Activated naive CD4-positive, alpha-beta T cell treated with anti-CD3 and anti-CD28 coated beads, Interleukin-2, amount 10 ng/mL, durations not matched to agents 7 days and 5 days (primary cell): ENCODE results near the gene COPZ1.
"Not testable (repeated sequence)": the region's sequence is repeated elsewhere in the genome, so short reads cannot be mapped to it uniquely, and the experiment has no call there.

Experiments
- CTCF ChIA-PET: fragments of 350-600 bp; sonication (Branson Sonifier 250); formaldehyde crosslinking; loops from one replicate; lab custom pipeline; 2021; ENCODE audit warnings: antibody characterized with exemption; lab: Charles Lee
- DNase-seq: peaks from one replicate; pipeline ENCODE4 v3.0.0-alpha.2; 2020
- H3K27ac Mint-ChIP-seq: one replicate; pipeline ENCODE4 v1.8.0; 2021; ENCODE audit warnings: mild to moderate bottlenecking, moderate library complexity, mixed read lengths
- H3K27me3 Mint-ChIP-seq: one replicate; pipeline ENCODE4 v1.8.0; 2021; ENCODE audit warnings: mild to moderate bottlenecking, mixed read lengths
- H3K36me3 Mint-ChIP-seq: one replicate; pipeline ENCODE4 v1.8.0; 2021; ENCODE audit warnings: mixed read lengths
- H3K4me1 Mint-ChIP-seq: one replicate; pipeline ENCODE4 v1.8.0; 2021; ENCODE audit warnings: mixed read lengths
- H3K4me3 Mint-ChIP-seq: one replicate; pipeline ENCODE4 v1.8.0; 2021; ENCODE audit warnings: mild to moderate bottlenecking, moderate library complexity, mixed read lengths
- H3K9me3 Mint-ChIP-seq: one replicate; pipeline ENCODE4 v1.8.0; 2021; ENCODE audit warnings: mixed read lengths

Gene COPZ1

DNA sequence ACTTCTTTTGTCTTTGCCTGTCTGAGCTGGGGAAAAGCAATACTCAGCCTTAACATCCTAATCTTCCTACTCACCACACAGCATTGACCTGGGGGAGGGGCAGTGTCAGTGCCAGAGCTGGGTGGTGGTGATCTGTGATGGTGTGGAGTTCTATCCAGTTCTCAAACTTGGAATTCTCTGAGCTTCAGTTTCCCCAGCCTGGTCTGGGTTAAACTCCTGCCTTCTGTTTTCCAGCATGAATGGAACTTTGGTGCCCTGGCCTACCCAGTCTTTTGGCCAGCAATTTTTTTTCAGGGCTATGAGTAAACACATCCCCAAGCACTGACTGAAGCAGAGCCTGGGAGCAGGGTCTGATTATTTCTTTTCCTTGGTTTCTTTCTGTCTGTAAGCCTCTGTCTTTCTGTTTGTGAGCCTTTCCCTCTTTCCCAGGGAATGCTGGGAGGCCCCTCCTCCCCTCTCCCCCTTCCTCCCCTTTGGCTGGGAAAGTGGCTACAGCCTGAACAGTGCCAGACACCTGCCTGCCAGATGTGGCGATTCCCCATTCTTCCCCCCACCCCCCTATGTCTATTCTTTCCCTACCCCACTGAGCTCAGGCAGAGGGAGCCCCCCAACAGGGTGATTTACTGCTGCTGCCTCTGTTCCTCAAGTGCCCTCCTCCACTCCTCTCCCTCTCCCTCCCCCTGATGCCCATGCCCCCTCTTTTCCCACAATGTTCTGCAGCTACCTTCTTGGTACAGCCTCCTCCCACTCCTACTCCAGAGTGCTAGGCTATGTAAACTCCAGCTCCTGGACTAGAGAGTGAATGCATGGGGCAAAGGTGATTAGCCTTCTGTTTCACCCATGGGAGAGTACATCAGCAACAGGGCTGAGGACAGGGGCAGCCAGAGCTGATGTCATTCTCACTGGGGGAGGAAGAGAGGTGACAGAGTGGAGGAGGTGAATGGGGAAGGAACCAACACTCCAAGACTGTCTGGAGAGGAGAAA, 28.3 kb downstream of the COPZ1 start:
- Mint-ChIP-seq H3K27ac (no peak overlapping the region), H3K4me1 (peaks cover 29% of the 10 kb centered on the region), H3K27me3 (no peaks in the 10 kb centered on the region), H3K4me3 (no peak overlapping the region), H3K9me3 (no peaks in the 10 kb centered on the region), H3K36me3 (peaks cover 28% of the 10 kb centered on the region)
- DNase-seq, result no peak
- CTCF ChIA-PET, result interaction anchor here (0.7 to 2.2 kb wide), 8 partner anchors 10 to 138 kb away, joined by 3 to 9 read pairs (median 4); partner anchors contain the start of gene COPZ1

DNA sequence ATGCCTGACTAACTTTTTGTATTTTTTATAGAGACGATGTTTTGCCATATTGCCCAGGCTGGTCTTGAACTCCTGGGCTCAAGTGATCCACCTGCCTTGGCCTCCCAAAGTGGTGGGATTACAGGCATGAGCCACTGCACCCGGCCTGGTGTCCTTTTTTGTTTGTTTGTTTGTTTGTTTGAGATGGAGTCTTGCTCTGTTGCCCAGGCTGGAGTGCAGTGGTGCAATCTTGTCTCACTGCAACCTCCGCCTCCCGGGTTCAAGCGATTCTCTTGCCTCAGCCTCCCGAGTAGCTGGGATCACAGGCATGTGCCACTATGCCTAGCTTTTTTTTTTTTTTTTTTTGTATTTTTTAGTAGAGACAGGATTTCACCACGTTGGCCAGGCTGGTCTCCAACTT, 29.3 kb downstream of the COPZ1 start:
- DNase-seq, H3K27me3 Mint-ChIP-seq, CTCF ChIA-PET, H3K9me3 Mint-ChIP-seq, H3K4me3 Mint-ChIP-seq: not testable (repeated sequence)
- Mint-ChIP-seq H3K4me1 (peaks cover 29% of the 10 kb centered on the region), H3K36me3 (peaks cover 28% of the 10 kb centered on the region), H3K27ac (peak overlapping the region; percentile 24)

DNA sequence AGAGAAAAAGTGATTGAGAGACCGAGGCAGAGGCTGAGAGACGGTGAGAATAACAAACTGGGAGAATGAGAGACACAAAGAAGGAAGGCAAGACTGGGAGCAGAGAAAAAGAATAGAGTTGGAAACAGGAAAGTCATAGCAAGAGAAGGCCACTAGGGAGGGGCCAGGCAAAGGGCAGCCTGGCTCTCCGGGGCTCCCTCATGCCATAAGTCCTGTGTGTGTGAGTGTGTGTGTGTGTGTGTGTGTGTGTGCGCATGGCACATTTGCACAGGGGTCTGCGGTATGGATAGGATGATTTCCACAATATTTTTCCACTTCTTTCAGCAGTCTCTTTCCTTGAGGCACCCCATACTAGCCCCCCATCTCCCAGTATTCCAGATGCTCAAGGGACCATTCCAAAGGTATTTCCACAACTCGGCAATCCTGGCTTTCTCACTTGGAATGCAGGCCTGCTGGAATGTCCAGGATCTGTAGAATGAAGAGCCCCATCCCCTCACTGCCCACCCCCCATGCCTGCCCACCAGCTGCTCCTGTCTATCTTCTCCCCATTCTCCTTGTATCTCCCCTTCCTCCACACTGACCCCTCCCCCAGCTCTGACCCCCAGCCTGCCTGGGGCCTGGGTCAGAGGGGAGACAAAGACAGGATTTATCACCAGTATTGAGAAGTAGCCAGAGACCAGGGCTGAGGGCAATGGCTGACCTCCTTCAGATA, 30.3 kb downstream of the COPZ1 start:
- no peak for DNase-seq
- Mint-ChIP-seq H3K9me3 (no peaks in the 10 kb centered on the region), H3K36me3 (peaks cover 21% of the 10 kb centered on the region), H3K4me3 (no peak overlapping the region), H3K27me3 (no peaks in the 10 kb centered on the region), H3K4me1 (peaks cover 30% of the 10 kb centered on the region), H3K27ac (peak overlapping the region; percentile 13)
- CTCF ChIA-PET, result interaction anchor here (1.0 to 4.8 kb wide), 3 partner anchors 12 to 30 kb away, joined by 3 to 22 read pairs (median 4); partner anchors contain the start of gene COPZ1

DNA sequence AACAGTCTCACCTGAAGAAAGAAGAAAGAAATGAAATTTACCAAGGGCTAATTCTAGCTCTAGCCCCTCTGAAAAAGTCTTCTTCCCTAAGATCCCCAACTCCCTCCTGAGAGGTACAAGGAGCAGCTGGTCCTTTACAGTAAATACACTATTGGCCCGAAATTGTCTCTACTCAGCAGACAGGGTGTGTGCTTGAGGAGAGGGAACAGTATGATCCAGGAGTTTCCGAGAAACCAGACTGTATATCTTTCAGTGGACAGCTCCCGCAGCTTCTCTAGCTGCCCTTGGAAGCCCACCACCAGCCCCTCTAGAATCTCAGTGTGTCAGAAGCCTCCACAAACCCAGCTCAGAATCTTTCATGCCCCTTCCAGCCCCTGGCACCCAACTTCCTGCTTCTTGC, 31.3 kb downstream of the COPZ1 start:
- H3K9me3 Mint-ChIP-seq, result no peaks in the 10 kb centered on the region
- CTCF ChIA-PET, result interaction anchor here (1.0 to 8.3 kb wide), 6 partner anchors 12 to 63 kb away, joined by 3 to 125 read pairs (median 13); partner anchors contain the start of gene COPZ1
- no peak overlapping the region for H3K4me3 Mint-ChIP-seq
- no peaks in the 10 kb centered on the region for H3K27me3 Mint-ChIP-seq
- H3K27ac Mint-ChIP-seq, result peak overlapping the region; percentile 56
- DNase-seq, result no peak
- peaks cover 35% of the 10 kb centered on the region for H3K4me1 Mint-ChIP-seq
- peaks cover 12% of the 10 kb centered on the region for H3K36me3 Mint-ChIP-seq

DNA sequence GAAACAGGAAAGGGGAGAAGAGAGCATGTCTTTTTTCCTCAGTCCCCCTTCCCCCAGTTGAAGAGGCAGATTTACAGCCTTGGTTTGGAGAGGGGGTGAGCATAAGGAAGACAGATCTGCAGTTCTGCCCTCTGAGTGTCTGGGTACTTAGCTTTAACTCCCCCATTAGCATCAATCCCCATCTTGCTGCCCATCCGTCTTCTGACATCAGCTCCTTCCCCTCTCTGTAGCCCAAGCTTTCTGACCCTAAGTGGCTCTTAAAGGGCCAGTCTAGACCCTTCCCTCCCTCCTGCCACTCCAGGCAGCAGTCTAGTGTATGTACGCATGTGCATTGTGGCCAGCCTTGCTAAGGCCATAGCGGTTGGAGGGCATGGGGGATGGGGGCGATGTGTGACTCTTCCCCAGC, 32.0 kb downstream of the COPZ1 start:
- H3K4me3 Mint-ChIP-seq, result no peak overlapping the region
- H3K27me3 Mint-ChIP-seq, result no peaks in the 10 kb centered on the region
- peaks cover 28% of the 10 kb centered on the region for H3K4me1 Mint-ChIP-seq
- CTCF ChIA-PET, result interaction anchor here (1.2 to 8.3 kb wide), 4 partner anchors 11 to 63 kb away, joined by 3 to 125 read pairs (median 56); no protein-coding TSS in a partner anchor
- H3K9me3 Mint-ChIP-seq, result no peaks in the 10 kb centered on the region
- peak overlapping the region; percentile 56 for H3K27ac Mint-ChIP-seq
- peaks cover 5% of the 10 kb centered on the region for H3K36me3 Mint-ChIP-seq
- DNase-seq, result no peak

DNA sequence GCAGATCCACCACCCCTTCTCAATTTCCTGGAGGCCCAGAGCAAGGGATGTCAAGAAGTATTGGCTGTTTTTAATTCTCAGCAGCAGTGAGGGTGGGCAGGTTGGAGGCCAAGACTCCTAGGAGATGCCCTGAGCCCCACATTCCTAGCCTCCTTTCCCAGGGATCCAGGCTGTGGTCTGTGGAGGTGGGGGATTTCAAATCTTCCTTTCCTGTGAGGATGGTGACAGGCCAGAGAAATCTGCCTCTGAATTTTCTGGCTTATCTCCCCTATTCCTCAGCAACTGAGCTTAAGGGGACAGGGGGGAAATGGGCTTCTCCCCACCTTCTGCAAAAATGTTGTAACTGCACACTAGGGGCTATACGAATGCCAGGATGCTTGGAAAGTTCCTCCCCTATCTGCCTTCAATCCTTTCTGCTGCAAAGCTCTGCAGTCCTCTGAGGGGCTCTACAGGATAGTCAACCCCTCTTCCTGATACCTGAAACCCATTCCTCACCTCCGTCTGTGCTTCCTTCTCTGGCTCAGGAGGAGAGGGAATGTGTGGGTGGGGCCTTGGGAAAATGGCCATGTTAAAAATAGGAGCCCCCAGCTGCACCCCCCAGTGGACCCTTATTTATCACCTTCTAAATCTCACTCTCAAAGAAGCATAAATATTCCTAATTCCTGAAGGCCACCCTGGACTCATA, 32.7 kb downstream of the COPZ1 start:
- Mint-ChIP-seq H3K9me3 (no peaks in the 10 kb centered on the region), H3K4me1 (peaks cover 21% of the 10 kb centered on the region), H3K27me3 (peaks cover 2% of the 10 kb centered on the region), H3K36me3 (no peaks in the 10 kb centered on the region), H3K27ac (peak overlapping the region; percentile 17), H3K4me3 (no peak overlapping the region)
- DNase-seq, result no peak
- CTCF ChIA-PET, result interaction anchor here (1.2 to 8.3 kb wide), 6 partner anchors 10 to 143 kb away, joined by 3 to 125 read pairs (median 32); no protein-coding TSS in a partner anchor

DNA sequence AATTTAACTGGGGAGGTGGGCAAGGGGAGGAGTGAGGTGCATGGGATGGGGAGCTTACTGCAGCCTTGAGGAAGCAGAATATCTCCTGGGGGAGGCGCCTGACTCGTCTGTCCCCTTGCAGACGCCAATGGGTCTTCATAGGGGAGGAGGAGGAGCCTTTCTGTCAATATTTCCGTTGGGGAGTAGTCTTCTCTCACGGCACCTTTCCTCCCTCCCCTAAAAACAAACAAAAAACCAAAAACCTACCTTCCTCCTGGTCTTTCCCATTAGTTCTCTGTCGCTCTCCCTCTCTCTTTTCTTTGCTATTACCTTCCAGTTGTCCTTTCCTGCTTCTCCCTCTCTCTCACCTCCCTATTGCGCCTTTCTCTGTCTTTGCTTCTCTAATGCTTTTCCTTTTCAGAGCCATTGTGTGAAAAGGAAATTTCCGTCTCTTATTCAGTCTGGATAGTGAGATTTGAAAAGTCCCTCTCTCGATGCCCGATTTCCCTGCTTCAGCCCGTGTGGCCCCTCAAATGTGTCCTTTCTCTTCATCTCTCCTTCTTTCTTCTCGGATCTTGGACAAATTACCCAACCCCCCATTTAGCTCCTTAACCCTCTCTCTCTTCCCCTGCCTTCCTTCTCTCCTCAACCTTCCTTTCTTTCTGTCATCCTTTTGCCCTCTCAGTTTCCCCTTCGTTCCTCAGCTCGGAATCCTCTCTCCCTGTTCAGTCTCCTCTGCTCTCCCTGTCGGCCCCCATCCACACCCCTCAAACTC, 33.4 kb downstream of the COPZ1 start:
- Mint-ChIP-seq H3K4me3 (no peak overlapping the region), H3K4me1 (peaks cover 24% of the 10 kb centered on the region), H3K36me3 (no peaks in the 10 kb centered on the region), H3K27ac (no peak overlapping the region), H3K9me3 (no peaks in the 10 kb centered on the region), H3K27me3 (peaks cover 6% of the 10 kb centered on the region)
- DNase-seq, result peak; percentile 79
- CTCF ChIA-PET, result interaction anchor here (0.7 to 8.3 kb wide), 11 partner anchors 9 to 144 kb away, joined by 3 to 125 read pairs (median 5); partner anchors contain the start of genes CBX5 and HNRNPA1

DNA sequence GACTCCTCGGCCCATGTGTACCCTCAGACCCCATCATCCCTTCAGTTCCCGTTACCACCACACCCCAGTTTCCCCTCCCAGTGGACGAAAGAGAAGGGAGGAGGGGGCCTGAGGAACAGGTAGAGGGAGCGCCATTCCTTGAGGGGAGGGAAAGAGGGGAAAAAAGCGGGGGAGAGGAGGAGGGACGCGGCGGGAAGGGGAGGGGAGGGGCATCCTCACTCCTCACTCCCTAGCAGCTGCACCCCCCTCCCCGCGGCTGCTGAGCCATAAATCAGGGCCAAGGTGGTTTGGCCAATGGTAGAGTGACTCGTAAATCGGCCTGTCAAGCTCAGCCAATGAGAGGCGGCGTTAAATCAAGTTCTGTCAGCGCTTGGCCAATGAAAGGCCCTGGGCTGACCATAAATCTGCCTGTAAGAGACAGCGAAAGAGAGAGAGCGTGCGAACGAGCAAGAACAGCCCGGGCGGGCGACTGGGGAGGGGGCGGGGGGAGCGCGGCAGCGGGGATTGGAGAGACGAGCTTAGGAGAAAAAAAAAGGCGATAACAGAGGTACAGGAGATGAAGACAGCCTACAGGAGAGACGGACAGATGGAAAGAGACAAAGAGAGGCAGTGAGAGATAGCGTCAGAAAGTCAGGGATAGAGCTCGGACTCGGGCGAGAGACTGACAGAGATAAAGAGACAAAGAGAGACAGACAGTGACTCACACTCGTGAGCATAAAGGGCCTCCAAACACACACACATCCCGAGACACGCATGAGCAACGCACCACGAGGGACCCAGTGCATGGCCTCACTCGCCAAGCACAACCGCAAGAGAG, 34.2 kb downstream of the COPZ1 start:
- H3K27me3 Mint-ChIP-seq, result peaks cover 6% of the 10 kb centered on the region
- no peak overlapping the region for H3K27ac Mint-ChIP-seq
- no peak overlapping the region for H3K4me3 Mint-ChIP-seq
- peaks cover 32% of the 10 kb centered on the region for H3K4me1 Mint-ChIP-seq
- H3K9me3 Mint-ChIP-seq, result no peaks in the 10 kb centered on the region
- CTCF ChIA-PET, result interaction anchor here (0.7 to 8.3 kb wide), 12 partner anchors 9 to 144 kb away, joined by 3 to 125 read pairs (median 4); partner anchors contain the start of genes CBX5 and HNRNPA1
- H3K36me3 Mint-ChIP-seq, result no peaks in the 10 kb centered on the region
- DNase-seq, result peak; percentile 97

DNA sequence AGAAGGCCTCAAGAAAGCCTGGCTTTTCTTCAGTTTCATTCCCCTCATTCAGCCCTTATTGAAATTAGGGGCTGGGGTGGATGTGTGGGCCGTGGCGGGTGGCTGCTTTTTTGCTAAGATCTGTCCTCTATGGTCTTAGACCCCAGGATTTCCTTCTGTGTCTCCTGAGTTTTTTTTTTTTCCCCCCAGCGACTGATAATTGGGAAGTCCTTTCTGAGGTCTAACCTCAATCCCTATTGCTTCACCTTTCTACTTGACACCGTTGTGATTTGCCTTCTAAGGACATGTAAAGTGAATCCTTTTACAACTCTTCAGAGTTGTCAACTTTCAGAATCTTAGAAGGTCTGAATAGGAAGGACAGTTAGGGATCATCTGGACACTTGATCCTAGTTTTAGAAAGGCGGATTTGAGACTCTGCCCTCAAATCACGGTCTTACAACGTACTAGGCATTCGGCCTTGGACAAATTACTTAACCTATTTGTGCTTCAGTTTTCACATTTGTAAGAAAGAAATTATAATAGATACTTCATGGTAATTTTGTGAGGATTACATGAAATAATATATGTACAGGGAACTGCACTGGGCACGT, 34.9 kb downstream of the COPZ1 start:
- Mint-ChIP-seq H3K36me3 (no peaks in the 10 kb centered on the region), H3K9me3 (no peaks in the 10 kb centered on the region), H3K27me3 (peaks cover 6% of the 10 kb centered on the region), H3K4me1 (peaks cover 39% of the 10 kb centered on the region), H3K4me3 (no peak overlapping the region), H3K27ac (no peak overlapping the region)
- no peak for DNase-seq
- CTCF ChIA-PET, result interaction anchor here (0.8 to 8.3 kb wide), 14 partner anchors 8 to 145 kb away, joined by 3 to 125 read pairs (median 5); no protein-coding TSS in a partner anchor

DNA sequence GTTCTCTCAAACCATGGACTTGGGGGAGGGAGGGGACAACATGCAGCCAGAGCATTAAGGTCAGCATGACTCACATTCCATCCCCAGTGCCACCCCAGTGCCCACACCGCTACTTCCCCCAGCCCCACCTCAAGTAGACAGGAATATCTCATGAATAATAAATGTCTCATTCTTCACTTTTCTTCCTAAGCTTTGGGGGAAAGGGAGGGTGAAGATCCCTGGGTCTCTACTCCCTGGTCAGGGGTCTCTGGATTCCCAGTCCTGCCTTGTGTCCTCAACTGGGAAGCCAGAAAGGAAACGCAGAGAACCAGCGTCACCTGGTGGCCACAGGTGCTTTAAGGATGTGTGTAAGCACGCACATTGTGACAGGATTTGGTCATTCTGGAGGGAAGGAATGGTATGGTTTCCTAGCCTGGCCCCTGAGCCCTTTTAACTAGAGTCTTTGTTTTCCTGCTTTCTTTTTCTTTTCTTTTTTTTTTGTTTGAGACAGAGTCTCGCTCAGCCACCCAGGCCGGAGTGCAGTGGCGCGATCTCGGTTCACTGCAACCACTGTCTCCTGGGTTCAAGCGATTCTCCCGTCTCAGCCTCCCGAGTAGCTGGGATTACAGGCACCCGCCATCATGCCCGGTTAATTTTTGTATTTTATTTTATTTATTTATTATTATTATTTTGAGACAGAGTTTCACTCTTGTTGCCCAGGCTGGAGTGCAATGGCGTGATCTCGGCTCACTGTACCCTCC, 36.0 kb downstream of the COPZ1 start:
- Mint-ChIP-seq H3K9me3 (no peaks in the 10 kb centered on the region), H3K27ac (peak overlapping the region; percentile 47), H3K27me3 (peaks cover 6% of the 10 kb centered on the region), H3K4me1 (peaks cover 42% of the 10 kb centered on the region), H3K4me3 (peak overlapping the region; percentile 19), H3K36me3 (no peaks in the 10 kb centered on the region)
- peak; percentile 82 for DNase-seq
- CTCF ChIA-PET, result interaction anchor here (0.6 to 8.3 kb wide), 15 partner anchors 11 to 1667 kb away, joined by 3 to 125 read pairs (median 5); no protein-coding TSS in a partner anchor

DNA sequence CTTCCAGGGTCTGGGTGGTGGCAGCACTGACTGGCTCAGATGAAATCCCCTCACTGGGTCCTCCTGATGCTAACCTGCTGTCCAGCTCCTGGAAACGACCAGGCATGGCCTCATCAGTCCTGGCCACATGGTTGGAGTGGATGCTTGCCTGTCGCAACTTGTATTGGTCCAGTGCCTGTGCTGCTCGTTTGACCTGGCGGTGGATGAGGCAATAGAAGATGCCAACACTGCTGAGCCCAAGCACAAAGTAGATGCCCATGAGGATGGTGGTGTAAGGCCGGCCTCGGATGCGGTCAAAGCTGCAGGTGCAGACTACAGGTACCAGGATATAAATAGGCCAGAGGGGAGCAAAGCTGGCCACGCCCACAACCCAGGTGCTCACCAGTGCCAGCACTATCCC, 38.1 kb downstream of the COPZ1 start:
- H3K27ac Mint-ChIP-seq, result peak overlapping the region; percentile 8

More for the DNA sequence above, 38.1 kb downstream of the COPZ1 start:
- peaks cover 11% of the 10 kb centered on the region for H3K27me3 Mint-ChIP-seq
- no peaks in the 10 kb centered on the region for H3K9me3 Mint-ChIP-seq
- CTCF ChIA-PET, result interaction anchor here (0.6 to 8.3 kb wide), 9 partner anchors 8 to 148 kb away, joined by 3 to 125 read pairs (median 10); no protein-coding TSS in a partner anchor
- no peak for DNase-seq
- H3K36me3 Mint-ChIP-seq, result no peaks in the 10 kb centered on the region
- H3K4me1 Mint-ChIP-seq, result peaks cover 36% of the 10 kb centered on the region
- no peak overlapping the region for H3K4me3 Mint-ChIP-seq
